ENCODE results near the gene LRSAM1. TPM values are rescaled to one million over a fixed set of nuclear protein-coding genes. Genes with fewer than 3 reads are reported as not detected.

Gene LRSAM1
- total RNA-seq, 4 donors from 2014 or later: 13.0 to 24.7 (median 19.6) TPM

GRCh38 chr9:127526655-127527559 is 75.6 kb downstream of the LRSAM1 start:
- TF ChIP-seq CTCF (IDR thresholded peaks at IDR 0.05; ENCODE audit: low read depth): no peak

GRCh38 chr9:127527560-127528268 is 76.4 kb downstream of the LRSAM1 start:
- TF ChIP-seq CTCF (IDR thresholded peaks at IDR 0.05; ENCODE audit: low read depth): no peak

- no peak for TF ChIP-seq CTCF (IDR thresholded peaks at IDR 0.05; ENCODE audit: low read depth)
Observed at GRCh38 chr9:127528422-127529251, 77.3 kb downstream of the LRSAM1 start.

GRCh38 chr9:127529671-127530070 is 78.4 kb downstream of the LRSAM1 start:
- TF ChIP-seq CTCF (IDR thresholded peaks at IDR 0.05; ENCODE audit: low read depth): no peak

GRCh38 chr9:127530206-127530941 is 79.1 kb downstream of the LRSAM1 start:
- TF ChIP-seq CTCF (IDR thresholded peaks at IDR 0.05; ENCODE audit: low read depth): no peak

- TF ChIP-seq CTCF (IDR thresholded peaks at IDR 0.05; ENCODE audit: low read depth): no peak
Observed at GRCh38 chr9:127531676-127532075, 80.4 kb downstream of the LRSAM1 start.

Measured in subcutaneous adipose tissue (tissue), 4 donors.